HL-60/S4 treated with phorbol 12-myristate 13-acetate at 8.2 ng/mL for 4 days and 3 days (cell line): ENCODE results near the gene REX1BD.
"Not testable (repeated sequence)": the region's sequence is repeated elsewhere in the genome, so short reads cannot be mapped to it uniquely, and the experiment has no call there.

ENCODE experiments used
- in situ Hi-C: fragments of 300-500 bp; cut with MboI; formaldehyde crosslinking; loops from 2 replicates; pipeline ENCODE4 v1.15.0; 2022; ENCODE audit warnings: low sequenced_read_pairs

REX1BD gene

DNA sequence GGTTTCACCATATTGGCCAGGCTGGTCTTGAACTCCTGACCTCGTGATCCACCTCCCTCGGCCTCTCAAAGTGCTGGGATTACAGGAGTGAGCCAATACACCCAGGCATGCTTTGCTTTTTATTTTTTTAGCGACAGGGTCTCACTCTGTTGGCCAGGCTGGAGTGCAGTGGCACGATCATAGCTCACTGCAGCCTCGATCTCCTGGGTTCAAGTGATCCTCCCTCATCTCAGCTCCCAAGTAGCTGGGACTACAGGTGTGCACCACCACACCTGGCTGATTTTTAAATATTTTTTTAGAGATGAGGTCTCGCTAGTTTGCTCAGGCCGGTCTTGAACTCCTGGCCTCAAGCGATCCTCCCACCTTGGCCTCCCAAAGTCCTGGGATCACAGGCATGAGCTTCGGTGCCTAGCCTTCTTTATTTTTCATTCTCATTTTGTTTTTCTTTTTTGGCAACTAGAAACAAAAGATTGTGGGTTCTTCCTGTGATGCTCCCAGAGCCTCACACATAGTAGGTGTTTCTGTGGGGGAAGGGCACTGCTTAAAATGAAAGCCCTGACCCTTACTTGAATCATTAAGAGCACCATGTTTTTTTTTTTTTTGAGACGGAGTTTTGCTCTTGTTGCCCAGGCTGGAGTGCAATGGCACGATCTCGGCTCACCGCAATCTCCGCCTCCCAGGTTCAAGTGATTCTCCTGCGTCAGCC, 12.2 kb downstream of the REX1BD start:
- in situ Hi-C loops: not testable (repeated sequence)

DNA sequence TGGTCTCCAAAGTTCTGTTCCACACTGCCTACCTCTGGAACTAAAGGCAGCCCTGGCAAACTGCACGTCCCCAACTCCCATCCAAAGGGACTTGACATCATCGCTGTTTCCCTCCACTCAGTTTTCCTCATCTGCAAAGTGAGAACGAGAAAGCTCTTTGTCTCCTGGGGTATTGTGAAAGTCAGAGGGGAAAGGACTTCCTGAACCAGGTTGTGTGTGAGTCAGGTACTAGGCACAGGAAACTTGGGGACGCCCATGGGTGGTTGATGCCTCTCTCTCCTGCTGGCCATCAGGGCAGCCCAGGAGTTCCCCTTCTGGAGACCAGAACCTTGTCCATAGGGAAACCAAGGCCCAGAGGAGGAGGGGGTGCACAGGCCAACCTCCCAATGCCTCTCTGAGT, 13.3 kb downstream of the REX1BD start:
- in situ Hi-C loops: no loop called here

DNA sequence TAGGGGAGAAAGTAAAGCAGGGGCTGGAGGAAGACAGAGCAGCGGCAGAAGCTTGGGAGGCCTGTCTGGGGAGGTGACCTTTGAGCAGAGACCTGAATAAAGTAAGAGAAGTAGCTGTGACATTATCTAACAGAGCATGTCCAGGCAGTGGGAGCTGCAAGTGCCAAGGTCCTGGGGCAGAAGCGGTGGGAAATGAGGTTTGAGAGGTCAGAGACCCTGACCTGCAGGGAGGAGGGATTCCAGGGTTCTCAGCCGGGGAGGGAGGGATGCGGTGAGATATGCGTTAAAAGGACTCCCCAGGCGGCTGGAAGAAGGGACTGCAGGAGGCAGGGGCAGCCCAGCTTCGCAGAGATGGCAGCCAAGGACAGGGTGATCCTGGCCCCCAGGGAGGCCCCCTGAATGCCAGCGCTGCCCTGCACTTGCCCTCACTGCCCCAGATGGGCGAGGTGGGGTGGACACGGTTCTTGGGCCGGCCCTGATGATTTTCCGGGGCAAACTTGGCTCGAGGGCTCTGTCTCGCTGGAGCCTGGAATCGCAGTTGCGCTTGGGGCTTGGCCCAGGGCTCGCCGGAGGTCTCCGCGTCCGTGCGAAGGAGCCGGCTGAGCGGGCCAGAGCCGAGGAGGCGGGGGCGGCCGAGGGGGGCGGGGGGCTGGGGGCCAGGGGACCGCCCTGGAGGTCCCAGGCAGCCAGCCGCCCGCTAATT, 14.8 kb downstream of the REX1BD start:
- in situ Hi-C loops: no loop called here

DNA sequence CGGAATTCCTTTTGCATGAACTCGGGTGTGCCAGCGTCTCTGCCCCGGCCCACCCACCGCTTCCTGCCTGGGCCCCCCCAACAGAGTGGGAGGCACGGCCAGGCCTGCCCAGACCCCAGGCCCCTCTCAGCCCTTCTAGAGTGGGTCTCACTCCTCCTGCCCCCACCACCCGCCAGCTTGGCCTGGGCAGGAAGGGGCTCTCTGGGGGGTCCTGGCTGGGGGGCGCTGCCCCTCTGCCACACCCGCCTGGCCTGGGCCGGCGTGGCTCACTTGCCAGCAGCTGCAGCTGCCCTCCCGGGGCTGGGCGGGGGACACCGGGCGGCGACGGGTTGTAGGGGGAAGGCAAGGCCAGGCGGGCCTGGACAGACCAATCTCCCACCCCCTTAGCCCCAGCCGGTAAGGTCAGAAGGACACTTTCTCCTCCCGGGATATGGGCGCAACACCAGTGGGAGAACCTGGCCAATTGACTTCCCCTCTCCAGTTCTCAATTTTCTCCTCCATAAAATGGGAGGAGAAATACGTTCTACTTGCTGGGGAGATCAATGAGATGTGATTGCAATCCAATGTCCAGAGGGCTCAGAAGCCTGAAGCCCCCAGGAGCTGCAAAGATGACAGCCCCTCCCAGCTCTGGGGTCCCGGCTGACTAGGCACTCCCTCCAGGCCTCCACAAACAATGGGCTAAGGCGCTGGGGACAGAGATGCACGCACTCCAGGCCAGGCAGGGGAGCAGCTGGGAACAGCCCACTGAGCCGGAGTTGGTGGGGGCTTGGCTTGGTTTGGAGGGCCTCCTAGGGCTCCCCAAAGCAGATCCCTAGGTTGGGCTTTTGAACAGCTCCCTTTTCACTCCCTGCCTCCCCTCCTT, 15.6 kb downstream of the REX1BD start:
- in situ Hi-C loops: no loop called here

DNA sequence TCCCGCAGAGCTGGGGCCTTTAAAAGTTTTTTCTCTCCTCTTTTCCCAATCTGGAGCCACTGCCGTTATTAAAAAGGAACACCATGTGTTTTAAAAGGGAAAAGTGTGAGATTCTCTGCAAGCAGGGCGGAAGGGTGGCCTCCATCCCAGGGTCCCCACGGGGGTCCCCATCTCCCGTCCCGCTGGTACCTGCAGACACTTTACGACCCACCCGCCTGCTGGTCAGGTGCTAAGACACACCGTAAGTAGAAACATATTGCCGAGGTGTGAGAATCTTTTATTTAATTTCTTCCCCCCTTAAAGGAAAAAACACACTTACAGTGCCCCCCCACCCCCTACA, 16.2 kb downstream of the REX1BD start:
- in situ Hi-C loops: no loop called here

GRCh38 chr19:18605196-18605545, 16.6 kb downstream of the REX1BD start:
- in situ Hi-C loops: no loop called here

DNA sequence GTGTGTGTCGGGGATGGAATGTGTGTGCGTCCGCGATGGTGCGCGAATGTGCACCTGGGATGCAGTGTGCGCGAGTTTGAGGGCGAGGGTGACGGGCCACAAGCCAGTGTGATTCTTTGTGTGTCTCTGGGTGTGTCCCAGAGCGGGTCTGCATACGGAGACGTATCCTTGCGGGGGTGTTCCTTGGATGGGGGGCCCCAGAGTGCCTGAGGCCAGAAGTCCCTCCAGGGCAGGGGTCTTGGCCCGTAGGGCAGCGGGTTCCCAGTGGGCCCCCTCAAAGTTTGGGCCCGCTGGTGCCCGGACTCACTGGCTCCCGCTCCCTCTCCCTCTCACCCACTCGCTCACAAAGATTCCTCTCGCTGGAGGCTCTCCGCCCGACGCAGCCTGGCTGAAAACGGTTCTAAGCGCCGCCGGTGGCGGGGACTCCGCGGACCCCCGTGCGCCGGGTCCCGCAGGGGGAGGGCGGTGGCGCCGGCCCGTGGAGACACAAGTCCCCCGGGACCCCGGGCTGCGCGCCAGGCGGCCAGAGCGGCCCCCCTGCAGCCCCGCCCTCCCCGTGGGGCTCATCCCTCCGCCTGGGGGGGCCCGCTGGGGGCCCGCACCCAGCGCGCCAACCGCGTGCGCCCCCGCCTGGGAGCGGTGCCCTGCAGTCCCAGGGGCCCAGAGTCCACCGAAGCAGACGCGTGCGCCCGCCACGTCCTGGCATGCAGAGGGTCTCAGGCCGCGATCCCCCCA, 17.1 kb downstream of the REX1BD start:
- in situ Hi-C loops: no loop called here

GRCh38 chr19:18606281-18607225, 18.0 kb downstream of the REX1BD start, which contains the start of gene CRLF1:
Gene CRLF1 (minus strand): TSS chr19:18606799. CDS start chr19:18606656, 143 bp downstream.
- in situ Hi-C loops: no loop called here

DNA sequence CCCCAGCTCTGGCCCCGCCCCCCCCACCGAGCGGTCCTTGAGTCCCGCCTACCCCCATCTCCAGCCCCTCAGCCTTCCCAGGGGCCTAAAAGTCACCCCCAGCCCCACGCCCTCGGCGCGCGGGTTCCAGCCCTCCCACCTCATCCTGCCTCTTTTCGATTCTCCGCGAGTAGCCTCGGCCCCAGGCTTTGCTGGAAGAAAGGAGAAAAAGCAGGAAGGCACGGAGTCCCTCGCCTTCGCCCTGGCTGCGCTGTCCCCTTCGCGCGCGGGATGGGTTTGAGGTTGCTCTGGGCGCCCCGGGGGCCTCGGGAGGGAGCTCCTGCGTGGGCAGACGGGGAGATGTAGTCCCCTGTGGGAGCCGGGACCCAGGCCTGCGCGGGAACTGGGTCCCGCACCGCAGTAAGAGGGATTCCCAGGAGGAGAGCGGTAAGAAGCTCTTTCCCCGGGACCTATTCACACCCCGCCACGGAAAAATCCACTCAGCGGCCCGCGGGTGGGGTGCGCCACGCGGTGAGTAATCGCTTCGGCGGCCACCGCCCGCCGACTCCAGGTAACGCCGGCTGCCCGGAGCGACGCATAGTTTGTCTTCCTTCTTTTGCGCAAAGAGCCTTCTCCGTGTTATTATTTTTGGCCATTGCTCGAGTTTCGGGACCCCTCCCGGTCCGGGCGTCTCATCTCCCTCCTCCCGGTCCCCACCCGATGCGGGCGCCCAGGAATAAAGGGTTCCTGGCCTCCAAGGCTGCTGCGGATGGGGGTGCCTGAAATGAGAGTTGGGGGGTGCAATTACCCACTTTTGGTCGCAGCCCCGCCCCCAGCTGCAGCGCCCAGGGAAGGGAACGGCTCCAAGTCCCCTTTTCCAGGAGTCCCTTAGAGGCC, 18.9 kb downstream of the REX1BD start:
- in situ Hi-C loops: no loop called here

DNA sequence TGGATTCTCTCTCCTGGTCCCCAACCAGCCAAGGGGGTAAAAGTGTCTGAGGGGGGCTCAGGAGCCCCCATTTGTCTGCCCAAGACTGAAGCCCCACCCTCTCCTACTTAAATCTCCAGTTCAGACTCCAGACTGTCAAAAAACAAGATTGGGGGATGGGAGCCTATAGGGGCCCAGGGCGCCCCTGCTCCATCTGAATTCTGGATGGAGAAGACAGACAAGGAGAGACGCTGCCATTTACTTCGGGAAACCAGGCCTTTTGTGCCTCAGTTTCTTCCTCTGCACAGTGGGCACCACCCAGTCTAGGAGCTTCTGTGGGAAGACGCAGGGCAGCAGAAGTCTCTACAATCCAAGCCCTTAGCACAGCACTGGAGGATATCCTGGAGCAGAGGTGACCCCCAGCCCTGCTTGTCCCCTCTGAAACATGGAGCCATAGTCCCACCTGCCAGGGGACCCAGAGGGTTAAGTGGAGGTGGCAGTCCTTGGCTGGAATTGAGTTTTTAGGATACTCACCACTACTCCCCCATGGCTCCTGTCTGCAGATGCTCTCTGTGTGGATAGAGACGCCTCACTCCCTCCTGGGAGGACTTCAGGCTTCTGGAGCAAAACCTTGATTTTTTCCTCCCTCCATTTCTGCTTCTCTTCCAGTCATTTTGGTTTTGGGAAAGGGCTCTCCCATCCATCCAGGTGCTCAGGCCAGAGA, 19.7 kb downstream of the REX1BD start:
- in situ Hi-C loops: no loop called here

GRCh38 chr19:18608805-18609716, 20.5 kb downstream of the REX1BD start:
- in situ Hi-C loops: no loop called here

GRCh38 chr19:18609717-18610051, 21.1 kb downstream of the REX1BD start:
- in situ Hi-C loops: no loop called here

GRCh38 chr19:18610245-18610555, 21.6 kb downstream of the REX1BD start:
- in situ Hi-C loops: no loop called here

GRCh38 chr19:18610556-18611326, 22.1 kb downstream of the REX1BD start:
- in situ Hi-C loops: no loop called here

- in situ Hi-C loops: no loop called here
Observed at GRCh38 chr19:18611327-18612050, 22.9 kb downstream of the REX1BD start.

DNA sequence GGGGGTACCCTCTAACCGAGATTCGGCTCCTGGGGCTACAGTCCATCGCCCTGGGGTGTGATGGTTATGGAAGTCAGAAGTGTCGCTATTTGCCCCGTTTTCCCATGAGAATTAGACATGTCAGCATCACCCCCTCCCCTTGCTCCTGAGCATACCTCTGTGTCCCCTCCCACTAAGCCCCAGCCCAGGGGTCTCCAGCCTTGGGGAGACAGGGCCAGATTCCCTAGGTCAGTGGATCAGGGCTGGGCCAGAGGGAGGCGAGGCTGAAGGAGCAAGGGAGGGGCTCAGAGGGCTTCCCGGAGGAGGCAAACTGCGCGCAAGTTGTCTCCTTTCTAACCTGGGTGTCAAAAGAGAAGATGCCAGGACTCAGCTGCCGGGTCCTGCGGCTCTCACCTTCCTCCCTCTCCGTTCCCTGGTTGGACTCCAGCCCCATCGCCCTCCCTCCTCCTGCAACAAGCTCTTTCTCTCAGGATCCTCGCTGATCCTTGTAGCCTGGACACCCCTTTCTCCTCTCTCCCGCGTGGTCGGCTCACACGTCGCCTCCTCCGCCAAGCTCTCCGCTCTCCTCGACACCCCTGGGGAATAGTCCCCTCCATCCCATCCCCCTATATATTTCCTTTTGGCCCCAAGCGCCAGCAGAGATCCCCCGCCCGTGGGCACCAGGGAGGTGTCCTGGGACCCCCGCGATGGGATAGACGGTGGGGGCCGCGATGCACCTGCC, 23.6 kb downstream of the REX1BD start:
- in situ Hi-C loops: no loop called here
